NK-92 (cell line): ENCODE data around the gene EDEM1.
"Not testable (repeated sequence)": the region's sequence is repeated elsewhere in the genome, so short reads cannot be mapped to it uniquely, and the experiment has no call there.

ENCODE experiments used
- DNase-seq: peaks from one replicate; lab custom pipeline; 2025; ENCODE audit not compliant: unreplicated experiment; lab: John Stamatoyannopoulos, UW

EDEM1 gene

GRCh38 chr3:5229414-5229813 is 41.9 kb downstream of the EDEM1 start:
- no peak for DNase-seq

DNA sequence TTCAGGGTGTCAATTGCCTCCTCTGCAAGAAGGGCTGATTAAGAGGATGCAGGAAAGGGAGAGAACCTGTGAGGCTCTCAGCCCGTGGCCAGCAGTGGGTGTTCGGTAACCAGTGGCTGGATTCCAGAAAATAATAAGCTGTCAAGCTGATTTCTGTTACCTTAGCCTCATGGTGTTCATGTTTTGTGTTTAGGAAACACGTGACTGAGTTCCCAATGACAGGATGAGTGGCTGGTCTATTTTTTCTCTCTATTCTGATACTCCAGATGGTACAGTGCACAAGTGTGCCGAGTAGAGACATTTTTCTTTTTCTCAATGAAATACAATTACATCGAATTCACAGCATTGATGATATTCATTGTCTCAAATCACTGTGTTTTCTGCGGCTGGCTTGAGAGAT is 43.6 kb downstream of the EDEM1 start:
- DNase-seq: no peak

DNA sequence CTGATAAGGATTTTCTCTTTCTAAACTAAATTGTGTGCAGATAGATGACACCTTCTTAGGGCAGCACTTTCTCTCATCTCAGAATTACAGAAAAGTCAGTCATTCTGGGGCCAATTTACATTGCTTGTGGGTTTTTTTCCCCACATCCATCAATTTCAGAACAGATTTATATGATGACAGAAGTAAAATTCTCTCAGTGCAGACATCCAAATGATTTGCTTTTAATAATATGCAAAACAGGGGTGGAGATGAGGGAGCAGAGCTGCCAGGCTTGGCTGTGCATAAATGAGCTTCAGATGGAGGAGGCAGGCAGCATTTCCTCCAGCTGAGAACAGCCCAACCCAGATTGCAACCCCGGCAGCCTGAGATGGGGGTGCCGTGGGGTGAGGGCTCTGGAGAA is 44.0 kb downstream of the EDEM1 start:
- no peak for DNase-seq

- no peak for DNase-seq
Observed at GRCh38 chr3:5232570-5232969, 45.1 kb downstream of the EDEM1 start.

- no peak for DNase-seq
Observed at GRCh38 chr3:5233026-5233425, 45.5 kb downstream of the EDEM1 start.

DNA sequence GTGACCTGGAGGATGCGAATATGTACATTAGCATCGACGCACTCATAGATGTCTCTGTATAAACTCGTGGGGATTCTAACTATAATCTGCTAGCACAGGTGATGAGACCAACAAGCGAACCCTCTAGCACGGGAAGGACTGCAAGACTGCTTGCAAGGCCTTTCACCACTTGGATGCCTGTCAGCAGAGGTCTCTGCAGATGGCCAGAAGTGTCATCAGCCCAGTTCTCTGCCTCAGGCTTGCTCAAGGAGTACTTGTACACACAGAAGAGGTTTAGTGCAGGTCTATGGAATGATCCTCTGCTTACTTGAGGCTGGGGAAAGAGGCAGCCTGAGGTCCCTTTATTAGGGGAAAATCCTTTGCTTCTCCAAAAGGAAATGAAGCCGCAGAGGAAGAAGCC is 48.1 kb downstream of the EDEM1 start:
- DNase-seq: no peak

DNA sequence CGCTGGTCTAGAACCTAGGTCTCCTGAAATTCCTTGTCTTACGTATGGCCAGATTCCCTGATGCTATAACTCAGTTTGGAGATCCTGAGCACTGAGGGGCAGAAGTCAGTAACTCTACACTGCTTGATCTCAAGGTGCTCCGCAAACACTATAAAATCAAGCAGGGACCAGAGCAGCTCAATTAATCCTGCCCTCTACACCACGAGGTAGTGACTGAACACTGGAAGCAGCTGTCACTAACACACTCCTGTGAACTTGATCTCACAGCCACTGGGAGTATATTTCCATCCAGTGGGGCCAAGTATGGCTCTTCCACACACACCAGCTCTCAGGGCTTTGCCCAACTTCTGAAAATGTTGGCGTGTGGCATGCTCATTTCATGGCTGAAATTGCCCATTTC is 51.0 kb downstream of the EDEM1 start:
- DNase-seq: no peak

GRCh38 chr3:5239602-5240001 is 52.1 kb downstream of the EDEM1 start:
- no peak for DNase-seq

GRCh38 chr3:5240740-5241139 is 53.2 kb downstream of the EDEM1 start:
- no peak for DNase-seq

DNA sequence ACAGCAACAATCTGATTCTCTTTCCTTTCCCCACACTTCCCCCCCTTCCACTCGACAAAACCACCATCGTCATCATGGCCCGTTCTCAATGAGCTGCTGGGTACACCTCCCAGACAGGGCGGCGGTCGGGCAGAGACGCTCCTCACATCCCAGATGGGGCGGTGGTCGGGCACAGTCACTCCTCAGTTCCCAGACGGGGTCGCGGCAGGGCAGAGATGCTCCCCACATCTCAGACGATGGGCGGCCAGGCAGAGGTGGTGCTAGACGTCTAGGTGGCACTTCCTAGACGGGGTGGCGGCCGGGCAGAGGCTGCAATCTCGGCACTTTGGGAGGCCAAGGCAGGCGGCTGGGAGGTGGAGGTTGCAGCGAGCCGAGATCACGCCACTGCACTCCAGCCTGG is 55.3 kb downstream of the EDEM1 start:
- DNase-seq: not testable (repeated sequence)

DNA sequence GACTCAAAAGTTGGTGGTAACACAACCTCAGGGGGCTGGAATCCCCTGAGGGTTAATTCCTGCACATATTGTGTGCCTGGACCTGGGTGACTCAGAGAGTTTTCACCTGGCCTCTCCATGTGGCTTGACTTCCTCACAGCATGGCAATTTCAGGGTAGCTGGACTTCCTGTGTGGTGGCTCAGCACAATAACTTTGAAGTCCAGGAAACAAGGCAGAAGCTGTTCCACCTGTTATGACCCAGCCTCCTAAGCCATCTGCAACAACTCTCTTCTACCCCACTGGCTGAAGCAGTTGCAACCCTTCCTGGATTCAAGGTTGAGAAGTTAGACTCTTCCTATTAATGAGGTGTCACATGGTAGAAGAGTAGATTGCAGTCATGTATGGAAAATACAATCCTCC is 58.4 kb downstream of the EDEM1 start:
- no peak for DNase-seq

GRCh38 chr3:5248822-5249221 is 61.3 kb downstream of the EDEM1 start:
- DNase-seq: no peak

- DNase-seq: no peak
Observed at GRCh38 chr3:5250467-5251195, 63.1 kb downstream of the EDEM1 start.

- DNase-seq: no peak
Observed at GRCh38 chr3:5251196-5251583, 63.7 kb downstream of the EDEM1 start.

DNA sequence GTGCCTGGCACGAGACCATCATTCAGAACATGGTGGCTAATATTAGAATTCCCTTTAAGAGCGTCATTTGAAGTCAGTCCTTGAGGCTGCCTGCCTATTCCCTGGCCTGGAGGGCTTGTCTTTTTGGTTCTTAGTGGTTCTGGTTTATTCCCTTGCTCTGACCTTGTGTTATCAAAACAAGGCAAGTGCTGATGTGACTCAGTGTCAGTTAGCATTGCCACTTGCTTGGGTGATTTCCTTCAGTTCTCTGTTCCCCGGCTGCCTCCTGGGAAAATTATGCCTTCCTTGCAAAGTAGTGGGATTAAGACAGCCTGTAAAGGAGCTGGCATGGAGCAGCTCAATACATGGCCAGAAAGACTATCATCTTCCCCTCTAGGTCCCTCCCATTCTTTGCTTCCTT is 64.6 kb downstream of the EDEM1 start:
- no peak for DNase-seq

- no peak for DNase-seq
Observed at GRCh38 chr3:5254281-5255048, 67.0 kb downstream of the EDEM1 start.

GRCh38 chr3:5255404-5256344 is 68.2 kb downstream of the EDEM1 start:
- no peak for DNase-seq

GRCh38 chr3:5258526-5258925 is 71.0 kb downstream of the EDEM1 start:
- DNase-seq: no peak

- DNase-seq: no peak
Observed at GRCh38 chr3:5260992-5261501, 73.5 kb downstream of the EDEM1 start.

- no peak for DNase-seq
Observed at GRCh38 chr3:5262507-5262906, 75.0 kb downstream of the EDEM1 start.

- DNase-seq: no peak
Observed at GRCh38 chr3:5264093-5264600, 76.6 kb downstream of the EDEM1 start.
